Activated naive CD8-positive, alpha-beta T cell treated with anti-CD3 and anti-CD28 coated beads, Interleukin-2, amount 50 U/mL, for 24 hours (primary cell): ENCODE results near the gene FAM174C.
A peak's percentile ranks its signal among the peaks of the same experiment; 100 is the strongest.

Experiments
- ATAC-seq: fragments of 150-1000 bp; cut with Tn5 transposase; one replicate; pipeline ENCODE4 v1.10.0; 2021
- DNase-seq: peaks from one replicate; pipeline ENCODE4 v3.0.0; 2021
- H3K27ac Mint-ChIP-seq: one replicate; pipeline ENCODE4 v1.8.0; 2021; ENCODE audit warnings: mild to moderate bottlenecking, mixed read lengths
- H3K27me3 Mint-ChIP-seq: one replicate; pipeline ENCODE4 v1.8.0; 2021; ENCODE audit warnings: mixed read lengths
- H3K36me3 Mint-ChIP-seq: one replicate; pipeline ENCODE4 v1.8.0; 2021; ENCODE audit warnings: low read depth, mixed read lengths
- H3K4me1 Mint-ChIP-seq: one replicate; pipeline ENCODE4 v1.8.0; 2021; ENCODE audit warnings: mixed read lengths
- H3K4me3 Mint-ChIP-seq: one replicate; pipeline ENCODE4 v1.8.0; 2021; ENCODE audit warnings: mild to moderate bottlenecking, moderate library complexity, mixed read lengths
- H3K9me3 Mint-ChIP-seq: one replicate; pipeline ENCODE4 v1.8.0; 2021; ENCODE audit warnings: mixed read lengths

The FAM174C gene

DNA sequence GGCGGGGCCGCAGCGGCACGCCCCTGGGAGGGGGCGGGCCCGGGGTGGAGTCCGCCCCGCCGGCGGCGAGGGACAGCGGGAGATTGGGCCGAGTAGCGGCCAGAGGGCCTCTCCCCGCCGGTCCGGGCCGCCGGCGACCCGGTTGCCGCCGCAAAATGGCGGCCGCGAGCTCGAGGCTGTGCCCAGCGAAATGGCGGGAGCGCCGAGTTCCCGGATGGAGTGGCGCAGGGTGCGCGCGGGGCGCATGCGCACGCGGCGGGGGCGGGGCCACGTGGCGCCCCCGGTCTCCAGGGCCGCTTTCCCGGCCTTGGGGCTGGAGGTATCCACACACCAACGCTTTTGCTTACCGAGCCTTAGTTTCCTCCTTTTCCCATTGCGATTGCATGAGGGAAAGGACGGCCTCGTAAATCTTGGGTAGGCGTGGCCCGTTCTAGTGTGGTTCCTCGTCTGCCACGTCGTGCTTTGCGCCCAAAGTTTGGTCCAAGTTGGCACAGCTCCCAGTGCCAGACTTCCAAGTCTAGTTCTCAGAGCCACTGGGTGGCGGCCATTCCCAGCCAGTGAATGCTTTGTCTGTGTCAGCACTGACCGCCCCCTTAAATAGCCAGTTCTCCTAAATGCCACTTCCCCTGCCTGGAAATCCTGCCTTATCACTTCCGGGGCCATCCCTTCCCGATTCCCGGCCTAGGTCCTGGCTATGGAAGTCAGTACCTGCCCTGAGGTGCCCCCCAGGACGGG lies 5.7 kb upstream of the FAM174C start:
- H3K36me3 Mint-ChIP-seq, result peaks cover 45% of the 10 kb centered on the region
- peaks cover 76% of the 10 kb centered on the region for H3K4me1 Mint-ChIP-seq
- peak overlapping the region; percentile 96 for H3K27ac Mint-ChIP-seq
- no peaks in the 10 kb centered on the region for H3K9me3 Mint-ChIP-seq
- H3K4me3 Mint-ChIP-seq, result peak overlapping the region; percentile 95
- H3K27me3 Mint-ChIP-seq, result no peaks in the 10 kb centered on the region
- ATAC-seq, result peak; percentile 12
- DNase-seq, result peak; percentile 88

DNA sequence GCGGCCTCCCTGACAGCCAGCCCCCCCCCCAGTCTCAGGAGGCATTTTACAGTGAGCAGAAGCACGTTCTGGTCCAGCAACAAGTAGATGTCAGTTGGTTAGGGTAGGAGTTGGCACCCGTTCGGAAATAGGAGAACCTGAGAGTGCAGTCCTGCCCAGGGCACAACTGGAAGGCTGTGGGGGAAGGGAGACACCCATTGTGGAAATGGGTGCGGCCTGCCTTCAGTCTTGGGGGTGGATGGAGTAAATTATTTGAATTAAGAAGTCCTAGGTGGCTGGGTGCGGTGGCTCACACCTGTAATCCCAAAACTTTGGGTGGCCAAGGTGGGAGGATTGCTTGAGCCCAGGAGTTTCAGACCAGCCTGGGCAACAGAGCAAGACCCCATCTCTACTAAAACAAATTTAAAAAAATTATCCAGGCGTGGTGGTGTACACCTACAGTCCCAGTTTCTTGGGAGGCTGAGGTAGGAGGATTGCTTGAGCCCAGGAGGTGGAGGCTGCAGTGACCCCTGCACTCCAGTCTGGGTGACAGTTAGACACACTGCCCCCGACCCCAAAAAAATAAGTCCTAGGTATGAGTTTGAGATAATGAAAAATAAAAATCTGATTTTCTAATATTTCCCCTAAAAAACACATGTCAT lies 5.0 kb upstream of the FAM174C start:
- Mint-ChIP-seq H3K4me3 (peak overlapping the region; percentile 95), H3K4me1 (peaks cover 72% of the 10 kb centered on the region), H3K36me3 (peaks cover 44% of the 10 kb centered on the region)

GRCh38 chr19:1270854-1271527 lies 4.3 kb upstream of the FAM174C start:
- peaks cover 67% of the 10 kb centered on the region for H3K4me1 Mint-ChIP-seq
- peaks cover 44% of the 10 kb centered on the region for H3K36me3 Mint-ChIP-seq
- peak overlapping the region; percentile 95 for H3K4me3 Mint-ChIP-seq
- no peaks in the 10 kb centered on the region for H3K27me3 Mint-ChIP-seq
- H3K27ac Mint-ChIP-seq, result peak overlapping the region; percentile 96
- no peak for ATAC-seq
- no peak for DNase-seq
- H3K9me3 Mint-ChIP-seq, result no peaks in the 10 kb centered on the region

More for the DNA sequence above, 5.0 kb upstream of the FAM174C start:
- ATAC-seq (no peak), DNase-seq (no peak)
- Mint-ChIP-seq H3K27me3 (no peaks in the 10 kb centered on the region), H3K27ac (peak overlapping the region; percentile 96), H3K9me3 (no peaks in the 10 kb centered on the region)

DNA sequence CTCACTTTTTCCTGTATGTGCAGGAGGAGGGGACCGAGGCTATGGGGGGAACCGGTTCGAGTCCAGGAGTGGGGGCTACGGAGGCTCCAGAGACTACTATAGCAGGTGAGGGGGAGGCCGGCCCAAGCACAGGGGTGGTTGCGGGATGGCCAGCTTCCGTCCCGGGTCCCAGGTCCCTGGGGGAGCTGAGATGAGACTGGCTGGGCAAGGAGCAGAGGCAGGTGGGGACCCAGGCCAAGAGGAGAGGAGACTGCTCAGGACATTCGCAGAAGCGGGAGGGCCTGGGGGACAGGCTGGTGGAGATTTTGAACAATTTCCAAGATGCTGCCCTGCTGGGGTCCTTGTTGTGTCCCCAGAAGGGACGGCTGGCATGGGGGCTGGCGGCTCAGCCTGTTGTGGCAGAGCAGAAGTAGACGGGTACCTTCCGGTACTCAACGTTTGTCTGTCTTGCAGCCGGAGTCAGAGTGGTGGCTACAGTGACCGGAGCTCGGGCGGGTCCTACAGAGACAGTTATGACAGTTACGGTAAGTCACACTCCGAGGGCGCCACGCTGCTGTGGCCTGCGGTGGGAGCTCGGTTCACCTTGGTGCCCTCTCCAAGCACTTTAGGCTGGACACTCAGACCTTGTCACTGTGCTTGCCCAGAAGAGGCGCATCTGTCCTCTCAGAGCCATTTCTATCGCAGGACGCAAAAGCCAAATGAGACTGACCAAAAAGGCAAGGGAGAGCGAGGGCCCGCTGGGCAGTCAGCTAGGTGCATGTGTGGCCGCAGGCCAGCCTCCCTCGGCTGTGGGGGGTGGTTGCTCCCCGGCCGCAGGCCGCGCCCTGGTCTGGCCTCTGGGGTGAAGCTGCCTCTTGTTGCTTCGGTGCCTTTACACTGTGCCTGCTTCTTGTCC lies 3.6 kb upstream of the FAM174C start:
- Mint-ChIP-seq H3K36me3 (peaks cover 48% of the 10 kb centered on the region), H3K4me1 (peaks cover 69% of the 10 kb centered on the region), H3K9me3 (no peaks in the 10 kb centered on the region), H3K27ac (peak overlapping the region; percentile 96), H3K27me3 (no peaks in the 10 kb centered on the region), H3K4me3 (peak overlapping the region; percentile 95)
- ATAC-seq (no peak), DNase-seq (no peak)

- Mint-ChIP-seq H3K36me3 (peaks cover 50% of the 10 kb centered on the region), H3K27ac (peak overlapping the region; percentile 74), H3K9me3 (no peaks in the 10 kb centered on the region), H3K4me3 (peak overlapping the region; percentile 36), H3K4me1 (peaks cover 67% of the 10 kb centered on the region), H3K27me3 (no peaks in the 10 kb centered on the region)
- no peak for ATAC-seq
- DNase-seq, result no peak
Measured at GRCh38 chr19:1272423-1273262, 2.7 kb upstream of the FAM174C start.

- Mint-ChIP-seq H3K27me3 (no peaks in the 10 kb centered on the region), H3K4me1 (peaks cover 65% of the 10 kb centered on the region), H3K9me3 (no peaks in the 10 kb centered on the region), H3K27ac (peak overlapping the region; percentile 82), H3K36me3 (peaks cover 50% of the 10 kb centered on the region), H3K4me3 (peak overlapping the region; percentile 71)
- ATAC-seq (no peak), DNase-seq (no peak)
Measured at GRCh38 chr19:1273263-1274041, 1.9 kb upstream of the FAM174C start.

GRCh38 chr19:1274081-1274851 lies 1.1 kb upstream of the FAM174C start:
- Mint-ChIP-seq H3K27me3 (no peaks in the 10 kb centered on the region), H3K4me1 (peaks cover 59% of the 10 kb centered on the region), H3K9me3 (no peaks in the 10 kb centered on the region), H3K36me3 (peaks cover 50% of the 10 kb centered on the region), H3K27ac (peak overlapping the region; percentile 82), H3K4me3 (peak overlapping the region; percentile 73)
- ATAC-seq, result no peak
- no peak for DNase-seq

DNA sequence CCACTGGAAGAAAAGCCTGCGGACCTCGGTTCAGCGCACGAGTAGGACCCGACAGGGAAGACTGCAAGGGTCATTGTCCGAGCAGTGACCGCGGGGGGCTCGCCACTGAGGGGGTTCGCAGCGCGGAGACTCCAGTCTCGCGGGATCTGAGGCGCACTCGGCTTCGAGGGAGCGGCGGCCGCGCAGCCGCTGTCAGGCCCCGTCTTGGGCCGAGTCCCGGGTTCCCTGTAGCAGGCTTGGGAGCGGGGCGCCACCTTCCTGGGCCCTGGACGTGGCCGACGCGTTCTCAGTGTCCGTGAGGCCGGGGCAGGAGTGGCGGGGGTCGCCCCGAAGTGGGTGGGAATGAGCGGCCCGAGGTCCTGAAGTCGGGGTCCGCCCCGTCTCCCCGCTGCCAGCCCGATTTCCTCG lies 474 bp upstream of the FAM174C start:
- no peaks in the 10 kb centered on the region for H3K9me3 Mint-ChIP-seq
- H3K36me3 Mint-ChIP-seq, result peaks cover 52% of the 10 kb centered on the region
- H3K27me3 Mint-ChIP-seq, result no peaks in the 10 kb centered on the region
- H3K4me1 Mint-ChIP-seq, result peaks cover 60% of the 10 kb centered on the region
- peak overlapping the region; percentile 73 for H3K4me3 Mint-ChIP-seq
- no peak for DNase-seq
- ATAC-seq, result no peak
- peak overlapping the region; percentile 79 for H3K27ac Mint-ChIP-seq

DNA sequence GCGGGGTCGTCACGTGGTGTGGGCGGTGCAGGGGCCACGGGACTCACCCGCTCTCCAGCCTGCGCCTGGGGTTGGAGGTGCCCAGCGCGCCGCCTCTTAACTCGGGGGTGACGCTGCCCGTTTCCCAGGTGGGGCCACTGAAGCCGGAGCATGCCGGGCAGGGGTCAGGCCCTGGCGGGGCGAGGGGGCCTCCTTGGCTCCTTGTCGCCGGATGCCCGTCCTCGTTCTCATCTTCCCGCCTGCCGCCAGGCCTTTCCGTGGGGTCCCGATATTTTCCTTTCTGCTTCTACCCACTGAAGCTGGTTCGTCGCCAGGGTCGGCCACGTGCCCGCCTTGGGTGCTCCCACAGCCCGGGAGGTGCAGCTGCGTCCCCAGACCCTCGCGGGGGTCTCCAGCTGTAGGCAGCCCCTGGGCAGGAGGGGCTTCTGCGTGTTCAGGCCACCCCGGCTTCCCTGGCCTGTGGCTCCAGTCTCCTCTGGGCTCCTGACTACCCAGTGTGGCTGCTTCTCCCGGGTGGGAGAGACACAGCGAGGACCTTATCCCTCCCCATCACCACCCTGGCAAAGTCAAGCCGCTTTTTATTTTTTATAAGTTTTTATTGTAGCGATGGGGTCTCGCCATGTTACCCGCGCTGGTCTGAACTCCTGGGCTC lies 772 bp downstream of the FAM174C start:
- H3K4me1 Mint-ChIP-seq, result peaks cover 49% of the 10 kb centered on the region
- ATAC-seq (no peak), DNase-seq (no peak)

DNA sequence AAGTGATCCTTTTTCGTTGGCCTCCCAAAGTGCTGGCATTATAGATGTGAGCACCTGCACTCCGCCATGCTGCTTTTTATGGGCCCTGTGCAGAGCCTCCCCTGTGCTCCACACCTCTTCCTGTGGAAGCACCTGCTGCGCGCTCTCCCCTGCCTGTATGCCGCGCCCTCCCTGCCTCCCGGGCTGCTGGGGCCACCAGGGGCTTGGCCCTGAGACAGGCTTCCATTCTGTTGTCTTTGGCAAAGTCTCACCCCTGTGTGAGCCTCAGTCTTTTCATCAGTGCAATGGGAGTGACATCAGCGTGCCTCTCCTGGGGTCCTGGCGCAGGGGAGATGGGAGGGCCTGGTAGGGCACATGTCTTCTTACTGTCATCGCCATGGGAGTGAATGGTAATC lies 1.3 kb downstream of the FAM174C start:
- Mint-ChIP-seq H3K27me3 (no peaks in the 10 kb centered on the region), H3K4me1 (peaks cover 44% of the 10 kb centered on the region), H3K36me3 (peaks cover 36% of the 10 kb centered on the region), H3K9me3 (no peaks in the 10 kb centered on the region), H3K4me3 (peak overlapping the region; percentile 89), H3K27ac (peak overlapping the region; percentile 95)
- DNase-seq, result no peak
- no peak for ATAC-seq

More for the DNA sequence above, 772 bp downstream of the FAM174C start:
- H3K27me3 Mint-ChIP-seq, result no peaks in the 10 kb centered on the region
- peak overlapping the region; percentile 95 for H3K27ac Mint-ChIP-seq
- peak overlapping the region; percentile 89 for H3K4me3 Mint-ChIP-seq
- no peaks in the 10 kb centered on the region for H3K9me3 Mint-ChIP-seq
- peaks cover 41% of the 10 kb centered on the region for H3K36me3 Mint-ChIP-seq

DNA sequence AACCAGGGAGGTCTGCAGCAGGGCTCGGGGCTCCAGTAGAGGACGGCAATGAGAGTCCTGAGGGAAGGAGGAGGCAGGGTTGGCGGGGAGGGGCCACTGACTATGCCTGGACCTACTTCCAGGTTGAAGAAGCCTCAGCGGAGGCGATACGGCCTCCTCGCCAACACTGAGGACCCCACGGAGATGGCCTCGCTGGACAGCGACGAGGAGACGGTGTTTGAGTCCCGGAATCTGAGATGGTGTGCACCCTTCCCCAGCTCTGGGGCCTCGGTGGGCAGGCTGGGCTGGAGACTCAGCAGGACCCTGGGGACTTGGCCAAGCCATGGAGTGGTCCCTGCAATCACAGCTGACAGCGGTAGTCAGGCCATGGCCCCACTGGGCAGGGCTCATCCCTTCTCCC lies 1.7 kb downstream of the FAM174C start:
- peaks cover 40% of the 10 kb centered on the region for H3K4me1 Mint-ChIP-seq
- H3K27me3 Mint-ChIP-seq, result no peaks in the 10 kb centered on the region
- peak overlapping the region; percentile 89 for H3K4me3 Mint-ChIP-seq
- peaks cover 32% of the 10 kb centered on the region for H3K36me3 Mint-ChIP-seq
- no peak for ATAC-seq
- no peaks in the 10 kb centered on the region for H3K9me3 Mint-ChIP-seq
- no peak for DNase-seq
- H3K27ac Mint-ChIP-seq, result peak overlapping the region; percentile 95

DNA sequence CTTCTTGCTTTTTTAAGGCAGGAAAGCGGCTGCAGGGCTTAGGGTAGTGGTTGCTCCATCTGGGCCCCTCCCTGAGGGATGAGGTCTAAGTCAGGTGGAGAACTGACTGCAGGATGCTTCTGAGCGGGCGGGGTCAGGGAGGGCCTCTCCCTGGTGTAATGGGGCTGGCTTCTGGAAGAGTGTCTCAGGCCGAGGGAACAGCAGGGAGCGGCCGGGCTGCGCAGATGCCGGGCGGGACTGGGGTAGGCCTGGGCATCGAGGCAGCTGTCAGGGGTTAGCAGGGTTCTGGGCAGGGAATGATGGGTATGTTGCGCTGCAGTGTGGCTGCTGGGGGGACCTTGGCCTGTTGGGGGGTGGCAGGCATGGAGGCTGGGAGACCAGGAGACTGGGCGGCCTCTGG lies 2.7 kb downstream of the FAM174C start:
- no peak for DNase-seq
- ATAC-seq, result no peak
- no peak overlapping the region for H3K27ac Mint-ChIP-seq
- no peaks in the 10 kb centered on the region for H3K9me3 Mint-ChIP-seq
- H3K4me1 Mint-ChIP-seq, result peaks cover 30% of the 10 kb centered on the region
- peaks cover 23% of the 10 kb centered on the region for H3K36me3 Mint-ChIP-seq
- H3K27me3 Mint-ChIP-seq, result no peaks in the 10 kb centered on the region
- no peak overlapping the region for H3K4me3 Mint-ChIP-seq
